Retinal pigment epithelial cell (primary cell): ENCODE measurements around the gene TEX11.
"Not testable (repeated sequence)": the region's sequence is repeated elsewhere in the genome, so short reads cannot be mapped to it uniquely, and the experiment has no call there.

Source experiments
- DNase-seq: peaks from one replicate; pipeline ENCODE4 v3.0.0-alpha.2; 2010; ENCODE audit warnings: low read depth
- H3K4me3 ChIP-seq: 2 replicates; pipeline ENCODE4 v1.5.1; 2011; ENCODE audit warnings: mild to moderate bottlenecking, low read length, control low read depth, moderate library complexity
- CTCF ChIP-seq: conservative IDR thresholded peaks from 2 replicates; pipeline ENCODE4 v1.5.1; 2011; ENCODE audit warnings: low read depth, low read length, control low read depth, inconsistent platforms

TEX11 gene

GRCh38 chrX:70527610-70528345 is 380.7 kb downstream of the TEX11 start:
- DNase-seq: no peak
- H3K4me3 ChIP-seq: no peak overlapping the region
- no peak for TF ChIP-seq CTCF

GRCh38 chrX:70527053-70527452 is 381.5 kb downstream of the TEX11 start:
- no peak overlapping the region for H3K4me3 ChIP-seq
- no peak for TF ChIP-seq CTCF
- DNase-seq: no peak

GRCh38 chrX:70525733-70526132 is 382.8 kb downstream of the TEX11 start:
- no peak for TF ChIP-seq CTCF
- no peak overlapping the region for H3K4me3 ChIP-seq
- DNase-seq: no peak

GRCh38 chrX:70515692-70516091 is 392.8 kb downstream of the TEX11 start:
- not testable (repeated sequence) for DNase-seq

GRCh38 chrX:70515270-70515669 is 393.2 kb downstream of the TEX11 start:
- not testable (repeated sequence) for H3K4me3 ChIP-seq, DNase-seq

More at GRCh38 chrX:70515692-70516091, 392.8 kb downstream of the TEX11 start:
- not testable (repeated sequence) for H3K4me3 ChIP-seq

GRCh38 chrX:70509078-70509477 is 399.4 kb downstream of the TEX11 start:
- H3K4me3 ChIP-seq: no peak overlapping the region
- TF ChIP-seq CTCF: no peak
- no peak for DNase-seq

- DNase-seq: no peak
- no peak overlapping the region for H3K4me3 ChIP-seq
- TF ChIP-seq CTCF: no peak
Measured at GRCh38 chrX:70508296-70508911, 400.1 kb downstream of the TEX11 start.

- no peak for TF ChIP-seq CTCF
- H3K4me3 ChIP-seq: no peak overlapping the region
- DNase-seq: no peak
Measured at GRCh38 chrX:70505451-70505841, 403.1 kb downstream of the TEX11 start.
